Ramos (cell line): ENCODE results near the gene LONP2.
"Not testable (repeated sequence)": the region's sequence is repeated elsewhere in the genome, so short reads cannot be mapped to it uniquely, and the experiment has no call there.

ENCODE experiments used
- in situ Hi-C: fragments of 300-500 bp; cut with MboI; formaldehyde crosslinking; loops from one replicate; pipeline ENCODE4 v1.14.3; 2022; ENCODE audit warnings: low sequenced_read_pairs; ENCODE audit not compliant: unreplicated experiment

The LONP2 gene

GRCh38 chr16:48383009-48383876 is 139.1 kb downstream of the LONP2 start:
- in situ Hi-C loops: no loop called here

- in situ Hi-C loops: no loop called here
Observed at GRCh38 chr16:48383877-48384519, 139.9 kb downstream of the LONP2 start.

- in situ Hi-C loops: no loop called here
Observed at GRCh38 chr16:48384520-48385252, 140.6 kb downstream of the LONP2 start.

- in situ Hi-C loops: no loop called here
Observed at GRCh38 chr16:48385253-48386150, 141.4 kb downstream of the LONP2 start, which contains the start of gene SIAH1. TSS of gene SIAH1 (minus strand) at chr16:48385413. CDS start at chr16:48362428, 22,985 bp downstream.

GRCh38 chr16:48386559-48387312 is 142.6 kb downstream of the LONP2 start:
- in situ Hi-C loops: no loop called here

GRCh38 chr16:48392407-48392806 is 148.3 kb downstream of the LONP2 start:
- in situ Hi-C loops: no loop called here

GRCh38 chr16:48393485-48394354 is 149.6 kb downstream of the LONP2 start:
- in situ Hi-C loops: no loop called here

- in situ Hi-C loops: no loop called here
Observed at GRCh38 chr16:48394355-48394703, 150.2 kb downstream of the LONP2 start.

GRCh38 chr16:48395375-48395774 is 151.3 kb downstream of the LONP2 start:
- in situ Hi-C loops: no loop called here

- in situ Hi-C loops: not testable (repeated sequence)
Observed at GRCh38 chr16:48402547-48402946, 158.4 kb downstream of the LONP2 start.

- in situ Hi-C loops: no loop called here
Observed at GRCh38 chr16:48405153-48405552, 161.1 kb downstream of the LONP2 start.

- in situ Hi-C loops: no loop called here
Observed at GRCh38 chr16:48405907-48406306, 161.8 kb downstream of the LONP2 start.
